Astrocyte (in vitro differentiated cells and primary cell): Measurements from ENCODE around the gene CD34. TPM values are rescaled to one million over a fixed set of nuclear protein-coding genes. Genes with fewer than 3 reads are reported as not detected.

Experiments used
- DNase-seq: peaks from one replicate; pipeline ENCODE4 v3.0.0-alpha.2; 2010; ENCODE audit warnings: low read depth
- FAIRE-seq: peaks from 2 replicates; lab custom pipeline; 2011; peaks lifted over from hg19 to GRCh38; lab: Jason Lieb, UNC
- H2AFZ ChIP-seq: 2 replicates; pipeline ENCODE4 v1.6.0; 2012; ENCODE audit warnings: low read depth, low read length, inconsistent platforms
- H3K27ac ChIP-seq: 2 replicates; pipeline ENCODE4 v1.5.1; 2011; ENCODE audit warnings: low read depth, low read length, inconsistent platforms
- H3K27me3 ChIP-seq: 2 replicates; pipeline ENCODE4 v1.6.0; 2011; ENCODE audit warnings: low read length, inconsistent platforms; ENCODE audit not compliant: insufficient read depth
- H3K36me3 ChIP-seq: 2 replicates; pipeline ENCODE4 v1.5.1; 2011; ENCODE audit warnings: low read length, inconsistent platforms; ENCODE audit not compliant: insufficient read depth
- H3K4me1 ChIP-seq: 2 replicates; pipeline ENCODE4 v1.5.1; 2011; ENCODE audit warnings: low read length, inconsistent platforms; ENCODE audit not compliant: insufficient read depth
- H3K4me2 ChIP-seq: 2 replicates; pipeline ENCODE4 v1.6.0; 2012; ENCODE audit warnings: low read length, inconsistent platforms
- H3K4me3 ChIP-seq: 2 replicates; pipeline ENCODE4 v1.5.1; 2011; ENCODE audit warnings: low read depth, mild to moderate bottlenecking, low read length, inconsistent platforms; ENCODE audit not compliant: insufficient read depth
- H3K79me2 ChIP-seq: 2 replicates; pipeline ENCODE4 v1.6.0; 2012; ENCODE audit warnings: mild to moderate bottlenecking, low read length, inconsistent platforms; ENCODE audit not compliant: insufficient read depth
- H3K9ac ChIP-seq: 2 replicates; pipeline ENCODE4 v1.6.0; 2012; ENCODE audit warnings: mild to moderate bottlenecking, low read length, inconsistent platforms
- H3K9me3 ChIP-seq: 2 replicates; pipeline ENCODE4 v1.5.1; 2012; ENCODE audit warnings: low read depth, mild to moderate bottlenecking, low read length, inconsistent platforms; ENCODE audit not compliant: insufficient read depth
- H4K20me1 ChIP-seq: 2 replicates; pipeline ENCODE4 v1.6.0; 2012; ENCODE audit warnings: low read length, inconsistent platforms; ENCODE audit not compliant: insufficient read depth
- H3K27ac Mint-ChIP-seq: one replicate; pipeline ENCODE4 v1.8.0; 2021; ENCODE audit warnings: mild to moderate bottlenecking, mixed read lengths; ENCODE audit not compliant: unreplicated experiment
- H3K27me3 Mint-ChIP-seq: one replicate; pipeline ENCODE4 v1.8.0; 2021; ENCODE audit warnings: low read depth, mixed read lengths; ENCODE audit not compliant: unreplicated experiment
- H3K36me3 Mint-ChIP-seq: one replicate; pipeline ENCODE4 v1.8.0; 2021; ENCODE audit warnings: low read depth, mixed read lengths; ENCODE audit not compliant: unreplicated experiment
- H3K4me1 Mint-ChIP-seq: one replicate; pipeline ENCODE4 v1.8.0; 2021; ENCODE audit warnings: low read depth, mixed read lengths; ENCODE audit not compliant: unreplicated experiment
- H3K4me3 Mint-ChIP-seq: one replicate; pipeline ENCODE4 v1.8.0; 2021; ENCODE audit warnings: mild to moderate bottlenecking, moderate library complexity, mixed read lengths; ENCODE audit not compliant: unreplicated experiment
- H3K9me3 Mint-ChIP-seq: one replicate; pipeline ENCODE4 v1.8.0; 2021; ENCODE audit warnings: mild to moderate bottlenecking, mixed read lengths; ENCODE audit not compliant: unreplicated experiment
- EZH2 ChIP-seq: IDR thresholded peaks from 2 replicates; pipeline ENCODE4 v1.6.1; 2012; ENCODE audit warnings: mild to moderate bottlenecking, low read length, inconsistent platforms; ENCODE audit not compliant: insufficient read depth
- total RNA-seq: library from RNA; stranded (reverse); gene quantifications from 2 replicates; pipeline ENCODE4 v1.2.1, GENCODE V29; 2021
- TF ChIP-seq, protein P1 (sequence below): IDR thresholded peaks from 2 replicates; pipeline ENCODE4 v1.5.1; 2011; ENCODE audit warnings: low read depth, mild to moderate bottlenecking, inconsistent platforms, low read length, moderate library complexity; ENCODE audit not compliant: insufficient read depth

The CD34 gene
- total RNA-seq, 1 donor from 2014 or later, result 0.45 TPM

DNA sequence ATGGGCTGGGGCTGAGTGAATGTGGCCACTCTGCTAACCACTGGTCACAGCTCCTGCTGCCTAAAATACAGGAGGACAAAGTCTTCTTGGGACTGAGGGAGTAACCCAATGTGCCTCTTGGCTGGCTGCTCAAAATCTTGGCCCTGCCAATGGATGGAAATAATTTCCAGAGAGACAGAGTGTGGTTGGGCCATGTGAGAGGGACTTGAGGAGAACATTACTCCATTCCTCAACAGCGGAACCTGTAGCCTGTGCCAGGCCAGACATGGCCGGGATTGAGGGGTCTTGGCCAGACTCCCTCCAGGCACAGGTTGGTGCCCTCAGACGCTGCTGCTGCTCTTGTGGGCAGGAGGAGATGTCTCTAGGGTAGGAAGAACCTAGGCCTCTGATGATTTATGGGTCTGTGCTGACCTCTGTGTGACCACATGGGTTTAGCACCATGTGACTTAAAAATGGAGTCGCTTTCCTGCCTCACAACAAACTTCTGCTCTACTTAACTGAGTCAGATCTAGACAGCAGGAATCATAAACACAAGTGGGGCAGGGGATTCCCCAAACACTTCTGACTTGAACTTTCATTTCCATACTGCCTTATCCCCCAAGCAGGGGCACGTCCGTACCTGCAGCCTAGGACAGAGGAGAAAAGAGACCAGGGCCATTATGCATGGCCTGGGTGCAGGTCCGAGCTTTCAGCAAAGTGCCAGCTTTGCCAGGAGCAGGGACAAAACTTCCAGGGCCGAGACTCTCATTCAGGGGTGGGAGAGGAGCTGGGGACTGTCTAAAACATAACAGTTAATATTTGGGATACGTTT is 79.2 kb downstream of the CD34 start:
- H3K4me2 ChIP-seq, result no peak overlapping the region
- peaks cover 11% of the 10 kb centered on the region for H3K27me3 Mint-ChIP-seq
- no peaks in the 10 kb centered on the region for H3K27me3 ChIP-seq
- H3K9me3 Mint-ChIP-seq, result peaks cover 4% of the 10 kb centered on the region
- no peaks in the 10 kb centered on the region for H3K4me1 ChIP-seq
- FAIRE-seq (no peak), DNase-seq (no peak)
- H3K4me1 Mint-ChIP-seq, result peaks cover 5% of the 10 kb centered on the region
- H3K36me3 Mint-ChIP-seq, result peaks cover 8% of the 10 kb centered on the region
- H3K27ac Mint-ChIP-seq, result no peak overlapping the region
- no peaks in the 10 kb centered on the region for H3K79me2 ChIP-seq
- no peaks in the 10 kb centered on the region for H4K20me1 ChIP-seq
- H3K27ac ChIP-seq, result no peak overlapping the region
- H2AFZ ChIP-seq, result no peak overlapping the region
- TF ChIP-seq, protein P1, sequence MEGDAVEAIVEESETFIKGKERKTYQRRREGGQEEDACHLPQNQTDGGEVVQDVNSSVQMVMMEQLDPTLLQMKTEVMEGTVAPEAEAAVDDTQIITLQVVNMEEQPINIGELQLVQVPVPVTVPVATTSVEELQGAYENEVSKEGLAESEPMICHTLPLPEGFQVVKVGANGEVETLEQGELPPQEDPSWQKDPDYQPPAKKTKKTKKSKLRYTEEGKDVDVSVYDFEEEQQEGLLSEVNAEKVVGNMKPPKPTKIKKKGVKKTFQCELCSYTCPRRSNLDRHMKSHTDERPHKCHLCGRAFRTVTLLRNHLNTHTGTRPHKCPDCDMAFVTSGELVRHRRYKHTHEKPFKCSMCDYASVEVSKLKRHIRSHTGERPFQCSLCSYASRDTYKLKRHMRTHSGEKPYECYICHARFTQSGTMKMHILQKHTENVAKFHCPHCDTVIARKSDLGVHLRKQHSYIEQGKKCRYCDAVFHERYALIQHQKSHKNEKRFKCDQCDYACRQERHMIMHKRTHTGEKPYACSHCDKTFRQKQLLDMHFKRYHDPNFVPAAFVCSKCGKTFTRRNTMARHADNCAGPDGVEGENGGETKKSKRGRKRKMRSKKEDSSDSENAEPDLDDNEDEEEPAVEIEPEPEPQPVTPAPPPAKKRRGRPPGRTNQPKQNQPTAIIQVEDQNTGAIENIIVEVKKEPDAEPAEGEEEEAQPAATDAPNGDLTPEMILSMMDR, result no peak
- no peak for TF ChIP-seq EZH2
- H3K4me3 Mint-ChIP-seq, result no peak overlapping the region
- no peak overlapping the region for H3K4me3 ChIP-seq
- no peaks in the 10 kb centered on the region for H3K9me3 ChIP-seq
- no peaks in the 10 kb centered on the region for H3K36me3 ChIP-seq
- no peak overlapping the region for H3K9ac ChIP-seq

Other genes with a start within 250 kb of the CD34 start
- gene CD46, start 159.1 kb downstream of the CD34 start, total RNA-seq, result 175 and 176 TPM in 2 replicates